22Rv1 (cell line): ENCODE measurements around the gene TENM4.

ENCODE experiments used
- ZFX ChIP-seq: fragments of 450-650 bp; IDR thresholded peaks from 2 replicates; pipeline ENCODE4 v1.6.1; 2017; ENCODE audit warnings: antibody characterized with exemption, borderline replicate concordance
- TF ChIP-seq, protein P1 (sequence below): fragments of 450-650 bp; IDR thresholded peaks from 2 replicates; pipeline ENCODE4 v1.5.1; 2017; ENCODE audit warnings: mild to moderate bottlenecking

DNA sequence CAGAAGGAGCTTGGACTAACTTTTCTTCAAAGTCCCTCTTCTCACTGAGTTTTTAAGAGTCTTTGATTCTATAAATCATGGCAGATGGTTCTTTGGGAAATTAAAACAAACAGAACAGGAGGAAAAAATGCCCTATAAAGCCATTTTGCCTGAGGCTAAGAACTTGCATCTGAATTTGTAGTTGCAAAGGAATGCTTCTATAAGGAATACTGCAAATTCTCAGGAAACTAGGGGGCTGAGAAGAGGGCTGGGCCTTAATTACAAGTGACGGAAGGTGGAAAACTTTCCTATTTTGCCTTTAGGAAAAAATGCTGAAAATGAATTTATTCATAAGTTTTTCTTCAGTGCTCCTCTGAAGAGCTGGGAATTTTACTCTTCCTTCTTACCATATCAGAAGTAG lies 776.2 kb downstream of the TENM4 start:
- TF ChIP-seq, protein P1, sequence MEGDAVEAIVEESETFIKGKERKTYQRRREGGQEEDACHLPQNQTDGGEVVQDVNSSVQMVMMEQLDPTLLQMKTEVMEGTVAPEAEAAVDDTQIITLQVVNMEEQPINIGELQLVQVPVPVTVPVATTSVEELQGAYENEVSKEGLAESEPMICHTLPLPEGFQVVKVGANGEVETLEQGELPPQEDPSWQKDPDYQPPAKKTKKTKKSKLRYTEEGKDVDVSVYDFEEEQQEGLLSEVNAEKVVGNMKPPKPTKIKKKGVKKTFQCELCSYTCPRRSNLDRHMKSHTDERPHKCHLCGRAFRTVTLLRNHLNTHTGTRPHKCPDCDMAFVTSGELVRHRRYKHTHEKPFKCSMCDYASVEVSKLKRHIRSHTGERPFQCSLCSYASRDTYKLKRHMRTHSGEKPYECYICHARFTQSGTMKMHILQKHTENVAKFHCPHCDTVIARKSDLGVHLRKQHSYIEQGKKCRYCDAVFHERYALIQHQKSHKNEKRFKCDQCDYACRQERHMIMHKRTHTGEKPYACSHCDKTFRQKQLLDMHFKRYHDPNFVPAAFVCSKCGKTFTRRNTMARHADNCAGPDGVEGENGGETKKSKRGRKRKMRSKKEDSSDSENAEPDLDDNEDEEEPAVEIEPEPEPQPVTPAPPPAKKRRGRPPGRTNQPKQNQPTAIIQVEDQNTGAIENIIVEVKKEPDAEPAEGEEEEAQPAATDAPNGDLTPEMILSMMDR, result no peak
- no peak for TF ChIP-seq ZFX
